Gastroesophageal sphincter (tissue), 3 donors: ENCODE results near the gene PTPRG.

ENCODE experiments used
- EP300 ChIP-seq: sonication (generic); formaldehyde crosslinking; IDR thresholded peaks from one replicate; pipeline ENCODE4 v1.6.1; 2017; ENCODE audit warnings: antibody characterized with exemption, mild to moderate bottlenecking
- POLR2A ChIP-seq, 2 donors: fragments of 450-650 bp; IDR thresholded peaks; one replicate each; pipeline ENCODE4 v1.6.1; 2017; ENCODE audit warnings: antibody characterized with exemption in 2 of 2, mild to moderate bottlenecking in 2 of 2, moderate library complexity in 1 of 2
- POLR2AphosphoS5 ChIP-seq: sonication (generic); formaldehyde crosslinking; IDR thresholded peaks from one replicate; pipeline ENCODE4 v1.6.1; 2017; ENCODE audit warnings: antibody characterized with exemption
- TF ChIP-seq, protein P1 (sequence below), 4 experiments: fragments of 200-600 bp in 2 of 4; fragments of 450-650 bp in 2 of 4; sonication (generic) in 1 of 4; IDR thresholded peaks; one replicate each; pipeline ENCODE4 v1.5.1; 2017 to 2019; ENCODE audit warnings: antibody characterized with exemption in 4 of 4, mild to moderate bottlenecking in 2 of 4, moderate library complexity in 2 of 4

DNA sequence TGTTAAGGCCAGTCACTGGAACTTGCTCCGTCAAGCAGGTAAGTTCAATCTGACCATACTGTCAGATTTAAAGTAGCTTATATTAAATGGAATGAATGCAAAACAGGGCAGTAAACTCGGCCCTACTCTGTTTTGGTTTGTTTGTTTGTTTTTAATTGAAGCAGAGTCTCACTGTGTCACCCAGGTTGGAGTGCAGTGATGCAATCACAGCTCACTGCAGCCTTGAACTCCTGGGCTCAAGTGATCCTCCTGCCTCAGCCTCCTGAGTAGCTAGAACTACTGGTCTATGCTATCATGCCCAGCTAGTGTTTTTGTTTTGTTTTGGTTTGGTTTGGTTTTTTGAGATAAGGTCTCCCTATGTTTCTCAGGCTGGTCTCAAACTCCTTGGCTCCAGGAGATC, 507.0 kb downstream of the PTPRG start:
- TF ChIP-seq, protein P1, sequence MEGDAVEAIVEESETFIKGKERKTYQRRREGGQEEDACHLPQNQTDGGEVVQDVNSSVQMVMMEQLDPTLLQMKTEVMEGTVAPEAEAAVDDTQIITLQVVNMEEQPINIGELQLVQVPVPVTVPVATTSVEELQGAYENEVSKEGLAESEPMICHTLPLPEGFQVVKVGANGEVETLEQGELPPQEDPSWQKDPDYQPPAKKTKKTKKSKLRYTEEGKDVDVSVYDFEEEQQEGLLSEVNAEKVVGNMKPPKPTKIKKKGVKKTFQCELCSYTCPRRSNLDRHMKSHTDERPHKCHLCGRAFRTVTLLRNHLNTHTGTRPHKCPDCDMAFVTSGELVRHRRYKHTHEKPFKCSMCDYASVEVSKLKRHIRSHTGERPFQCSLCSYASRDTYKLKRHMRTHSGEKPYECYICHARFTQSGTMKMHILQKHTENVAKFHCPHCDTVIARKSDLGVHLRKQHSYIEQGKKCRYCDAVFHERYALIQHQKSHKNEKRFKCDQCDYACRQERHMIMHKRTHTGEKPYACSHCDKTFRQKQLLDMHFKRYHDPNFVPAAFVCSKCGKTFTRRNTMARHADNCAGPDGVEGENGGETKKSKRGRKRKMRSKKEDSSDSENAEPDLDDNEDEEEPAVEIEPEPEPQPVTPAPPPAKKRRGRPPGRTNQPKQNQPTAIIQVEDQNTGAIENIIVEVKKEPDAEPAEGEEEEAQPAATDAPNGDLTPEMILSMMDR (IDR thresholded peaks at IDR 0.05): no peak
- TF ChIP-seq EP300: no peak
- no peak for TF ChIP-seq POLR2A (IDR thresholded peaks at IDR 0.05)
- no peak for TF ChIP-seq POLR2AphosphoS5
